ENCODE measurements around the gene SEMA7A.

Gene SEMA7A

GRCh38 chr15:74384566-74384880 lies 49.2 kb downstream of the SEMA7A start:
- no peak for TF ChIP-seq POLR2AphosphoS5 (IDR thresholded peaks at IDR 0.05; ENCODE audit: low read depth, low read length)
- no peak for TF ChIP-seq TAF1 (IDR thresholded peaks at IDR 0.05; ENCODE audit: borderline replicate concordance, insufficient read depth, low read length)
- TF ChIP-seq SIN3A (IDR thresholded peaks at IDR 0.05; ENCODE audit: borderline replicate concordance, insufficient read depth, low read length): no peak
- no peak for TF ChIP-seq FOXP2 (optimal IDR thresholded peaks at IDR 0.05; ENCODE audit: borderline replicate concordance, extremely low read depth, extremely low read length, insufficient read depth)
- TF ChIP-seq REST (IDR thresholded peaks at IDR 0.05; ENCODE audit: insufficient read depth in 1 of 2, low read depth in 2 of 2, low read length in 2 of 2): no peak

- no peak for TF ChIP-seq POLR2AphosphoS5 (IDR thresholded peaks at IDR 0.05; ENCODE audit: low read depth, low read length)
- no peak for TF ChIP-seq TAF1 (IDR thresholded peaks at IDR 0.05; ENCODE audit: borderline replicate concordance, insufficient read depth, low read length)
- TF ChIP-seq SIN3A (IDR thresholded peaks at IDR 0.05; ENCODE audit: borderline replicate concordance, insufficient read depth, low read length): no peak
- TF ChIP-seq REST (IDR thresholded peaks at IDR 0.05; ENCODE audit: insufficient read depth in 1 of 2, low read depth in 2 of 2, low read length in 2 of 2): no peak
- TF ChIP-seq FOXP2 (optimal IDR thresholded peaks at IDR 0.05; ENCODE audit: borderline replicate concordance, extremely low read depth, extremely low read length, insufficient read depth): no peak
Measured at GRCh38 chr15:74383695-74384565, 49.8 kb downstream of the SEMA7A start.

- TF ChIP-seq SIN3A (IDR thresholded peaks at IDR 0.05; ENCODE audit: borderline replicate concordance, insufficient read depth, low read length): no peak
- TF ChIP-seq FOXP2 (optimal IDR thresholded peaks at IDR 0.05; ENCODE audit: borderline replicate concordance, extremely low read depth, extremely low read length, insufficient read depth): no peak
- no peak for TF ChIP-seq TAF1 (IDR thresholded peaks at IDR 0.05; ENCODE audit: borderline replicate concordance, insufficient read depth, low read length)
- TF ChIP-seq POLR2AphosphoS5 (IDR thresholded peaks at IDR 0.05; ENCODE audit: low read depth, low read length): no peak
- no peak for TF ChIP-seq REST (IDR thresholded peaks at IDR 0.05; ENCODE audit: insufficient read depth in 1 of 2, low read depth in 2 of 2, low read length in 2 of 2)
Measured at GRCh38 chr15:74383286-74383685, 50.5 kb downstream of the SEMA7A start.

- TF ChIP-seq POLR2AphosphoS5 (IDR thresholded peaks at IDR 0.05; ENCODE audit: low read depth, low read length) (no peak), SIN3A (IDR thresholded peaks at IDR 0.05; ENCODE audit: borderline replicate concordance, insufficient read depth, low read length) (no peak), REST (IDR thresholded peaks at IDR 0.05; ENCODE audit: insufficient read depth in 1 of 2, low read depth in 2 of 2, low read length in 2 of 2) (0 out of 4 replicates have a peak, but pooled peaks of 1 of the 2 experiments have one; percentile 9), FOXP2 (optimal IDR thresholded peaks at IDR 0.05; ENCODE audit: borderline replicate concordance, extremely low read depth, extremely low read length, insufficient read depth) (peak; percentile 39), TAF1 (IDR thresholded peaks at IDR 0.05; ENCODE audit: borderline replicate concordance, insufficient read depth, low read length) (no peak)
Measured at GRCh38 chr15:74382004-74382816, 51.5 kb downstream of the SEMA7A start.
